ENCODE measurements around the gene POLL. TPM values are rescaled to one million over a fixed set of nuclear protein-coding genes. Genes with fewer than 3 reads are reported as not detected.

The POLL gene
- total RNA-seq, 2 donors from 2014 or later, result 51.8 to 59.3 TPM

- Histone ChIP-seq H3K4me1 (ENCODE audit: control insufficient read depth, insufficient read depth, low read length) (peaks cover 3% of the 10 kb centered on the region), H3K36me3 (ENCODE audit: control insufficient read depth, insufficient read depth, low read length) (no peaks in the 10 kb centered on the region), H3K9me3 (ENCODE audit: control insufficient read depth, low read length) (no peaks in the 10 kb centered on the region), H3K9ac (ENCODE audit: extremely low read depth, low read length, poor library complexity, severe bottlenecking) (no peak overlapping the region), H3K27me3 (ENCODE audit: control insufficient read depth, insufficient read depth, low read length, poor library complexity, severe bottlenecking) (peaks cover 69% of the 10 kb centered on the region), H3K4me3 (ENCODE audit: low read length) (no peak overlapping the region), H3K27ac (ENCODE audit: low read depth, low read length) (no peak overlapping the region)
- Mint-ChIP-seq H3K4me3 (peak overlapping the region; percentile 60), H3K36me3 (ENCODE audit: low read depth) (no peaks in the 10 kb centered on the region), H3K4me1 (peaks cover 9% of the 10 kb centered on the region), H3K27me3 (ENCODE audit: insufficient read depth) (peaks cover 83% of the 10 kb centered on the region), H3K9me3 (peaks cover 4% of the 10 kb centered on the region), H3K27ac (no peak overlapping the region)
- WGBS, 2 experiments (ENCODE audit: insufficient coverage in 1 of 2, insufficient read length in 1 of 2), result 9 to 25% methylated on average over 6 to 11 of the region's 11 CpGs
- TF ChIP-seq CTCF (conservative IDR thresholded peaks at IDR 0.05), result no peak
- DNase-seq, result no peak
Measured at GRCh38 chr10:101569323-101569621, 18.8 kb downstream of the POLL start.

- no peak overlapping the region for H3K27ac ChIP-seq (ENCODE audit: low read depth, low read length)
- no peaks in the 10 kb centered on the region for H3K9me3 ChIP-seq (ENCODE audit: control insufficient read depth, low read length)
- H3K4me1 Mint-ChIP-seq, result peaks cover 9% of the 10 kb centered on the region
- peaks cover 4% of the 10 kb centered on the region for H3K9me3 Mint-ChIP-seq
- H3K27me3 Mint-ChIP-seq (ENCODE audit: insufficient read depth), result peaks cover 88% of the 10 kb centered on the region
- WGBS, 2 experiments (ENCODE audit: insufficient coverage in 1 of 2, insufficient read length in 1 of 2), result 83 to 86% methylated on average over 14 to 17 of the region's 17 CpGs
- no peak for DNase-seq
- peaks cover 3% of the 10 kb centered on the region for H3K4me1 ChIP-seq (ENCODE audit: control insufficient read depth, insufficient read depth, low read length)
- H3K36me3 Mint-ChIP-seq (ENCODE audit: low read depth), result no peaks in the 10 kb centered on the region
- no peak overlapping the region for H3K27ac Mint-ChIP-seq
- H3K36me3 ChIP-seq (ENCODE audit: control insufficient read depth, insufficient read depth, low read length), result no peaks in the 10 kb centered on the region
- no peak overlapping the region for H3K4me3 ChIP-seq (ENCODE audit: low read length)
- H3K9ac ChIP-seq (ENCODE audit: extremely low read depth, low read length, poor library complexity, severe bottlenecking), result no peak overlapping the region
- no peak overlapping the region for H3K4me3 Mint-ChIP-seq
- no peak for TF ChIP-seq CTCF (conservative IDR thresholded peaks at IDR 0.05)
- H3K27me3 ChIP-seq (ENCODE audit: control insufficient read depth, insufficient read depth, low read length, poor library complexity, severe bottlenecking), result peaks cover 68% of the 10 kb centered on the region
Measured at GRCh38 chr10:101568054-101568745, 19.9 kb downstream of the POLL start.

GRCh38 chr10:101567165-101568006, 20.7 kb downstream of the POLL start:
- no peak overlapping the region for H3K27ac Mint-ChIP-seq
- peaks cover 83% of the 10 kb centered on the region for H3K27me3 Mint-ChIP-seq (ENCODE audit: insufficient read depth)
- no peak overlapping the region for H3K27ac ChIP-seq (ENCODE audit: low read depth, low read length)
- TF ChIP-seq CTCF (conservative IDR thresholded peaks at IDR 0.05), result no peak
- H3K9me3 Mint-ChIP-seq, result no peaks in the 10 kb centered on the region
- peaks cover 9% of the 10 kb centered on the region for H3K4me1 Mint-ChIP-seq
- no peaks in the 10 kb centered on the region for H3K9me3 ChIP-seq (ENCODE audit: control insufficient read depth, low read length)
- no peak overlapping the region for H3K4me3 Mint-ChIP-seq
- H3K36me3 ChIP-seq (ENCODE audit: control insufficient read depth, insufficient read depth, low read length), result no peaks in the 10 kb centered on the region
- 88 to 96% methylated on average over 6 to 7 of the region's 7 CpGs for WGBS, 2 experiments (ENCODE audit: insufficient coverage in 1 of 2, insufficient read length in 1 of 2)
- H3K27me3 ChIP-seq (ENCODE audit: control insufficient read depth, insufficient read depth, low read length, poor library complexity, severe bottlenecking), result peaks cover 60% of the 10 kb centered on the region
- no peak overlapping the region for H3K9ac ChIP-seq (ENCODE audit: extremely low read depth, low read length, poor library complexity, severe bottlenecking)
- H3K4me1 ChIP-seq (ENCODE audit: control insufficient read depth, insufficient read depth, low read length), result peaks cover 3% of the 10 kb centered on the region
- no peak for DNase-seq
- H3K4me3 ChIP-seq (ENCODE audit: low read length), result no peak overlapping the region
- no peaks in the 10 kb centered on the region for H3K36me3 Mint-ChIP-seq (ENCODE audit: low read depth)
